Neuronal stem cell (in vitro differentiated cells): ENCODE results near the gene OR4E1.

Source experiments
- DNase-seq: peaks from one replicate; pipeline ENCODE4 v3.0.0-alpha.2; 2013; ENCODE audit warnings: low spot score
- H2AFZ ChIP-seq: one replicate; pipeline ENCODE4 v1.6.1; 2013; ENCODE audit warnings: mild to moderate bottlenecking, low read length, inconsistent platforms
- H2AK5ac ChIP-seq: 2 replicates; pipeline ENCODE4 v1.6.1; 2013; ENCODE audit warnings: low read depth, mild to moderate bottlenecking, inconsistent platforms, low read length, moderate library complexity, mixed read lengths
- H2BK120ac ChIP-seq: 2 replicates; pipeline ENCODE4 v1.6.1; 2013; ENCODE audit warnings: low read depth, mild to moderate bottlenecking, inconsistent platforms, low read length, moderate library complexity, mixed read lengths
- H2BK12ac ChIP-seq: one replicate; pipeline ENCODE4 v1.6.1; 2013; ENCODE audit warnings: low read length, inconsistent platforms
- H2BK15ac ChIP-seq: 2 replicates; pipeline ENCODE4 v1.6.1; 2013; ENCODE audit warnings: mild to moderate bottlenecking, low read length, inconsistent platforms, mixed read lengths
- H2BK5ac ChIP-seq: one replicate; pipeline ENCODE4 v1.6.1; 2013; ENCODE audit warnings: inconsistent platforms, mild to moderate bottlenecking, low read length, moderate library complexity
- H3K14ac ChIP-seq: one replicate; pipeline ENCODE4 v1.6.1; 2013; ENCODE audit warnings: low read length, inconsistent platforms
- H3K18ac ChIP-seq: 2 replicates; pipeline ENCODE4 v1.6.1; 2013; ENCODE audit warnings: low read length, inconsistent platforms
- H3K23ac ChIP-seq: 2 replicates; pipeline ENCODE4 v1.6.1; 2013; ENCODE audit warnings: low read depth, mild to moderate bottlenecking, mixed read lengths, low read length, inconsistent platforms; ENCODE audit not compliant: poor library complexity
- H3K27ac ChIP-seq: replicated peaks from 3 replicates; pipeline ENCODE4 v1.5.1; 2013; ENCODE audit warnings: low read length, inconsistent platforms
- H3K27me3 ChIP-seq, 3 experiments: 2 replicates each; pipeline ENCODE4 v1.6.1; 2013; ENCODE audit warnings: low read length in 3 of 3, mild to moderate bottlenecking in 2 of 3, inconsistent platforms in 1 of 3, low read depth in 1 of 3, mixed read lengths in 1 of 3, moderate library complexity in 1 of 3; ENCODE audit not compliant: control insufficient read depth in 3 of 3, insufficient read depth in 3 of 3
- H3K36me3 ChIP-seq, 2 donors: replicated peaks in 1 of 2; 2 replicates each; pipeline ENCODE4 v1.6.1; 2013; ENCODE audit warnings: low read length in 2 of 2; ENCODE audit not compliant: control insufficient read depth in 2 of 2, insufficient read depth in 2 of 2
- H3K4ac ChIP-seq: 2 replicates; pipeline ENCODE4 v1.6.1; 2013; ENCODE audit warnings: inconsistent platforms, mild to moderate bottlenecking, low read length, moderate library complexity
- H3K4me1 ChIP-seq, 2 donors: 1 replicate in 1 of 2; 2 replicates in 1 of 2; pipeline ENCODE4 v1.6.1; 2013; ENCODE audit warnings: low read length in 2 of 2, low read depth in 1 of 2; ENCODE audit not compliant: control insufficient read depth in 2 of 2, insufficient read depth in 1 of 2
- H3K4me2 ChIP-seq: one replicate; pipeline ENCODE4 v1.6.1; 2013; ENCODE audit warnings: mild to moderate bottlenecking, low read length, inconsistent platforms; ENCODE audit not compliant: insufficient read depth, poor library complexity, severe bottlenecking
- H3K4me3 ChIP-seq, 2 donors: 2 replicates each; pipeline ENCODE4 v1.5.1; 2013; ENCODE audit warnings: low read length in 2 of 2, mild to moderate bottlenecking in 2 of 2, inconsistent platforms in 1 of 2, moderate library complexity in 1 of 2
- H3K79me1 ChIP-seq: one replicate; pipeline ENCODE4 v1.6.1; 2013; ENCODE audit warnings: low read depth, mild to moderate bottlenecking, inconsistent platforms, low read length, moderate library complexity
- H3K9ac ChIP-seq: one replicate; pipeline ENCODE4 v1.6.1; 2013; ENCODE audit warnings: mild to moderate bottlenecking, low read depth, low read length, inconsistent platforms; ENCODE audit not compliant: poor library complexity
- H3K9me3 ChIP-seq, 2 donors: replicated peaks in 1 of 2; 2 replicates each; pipeline versions ENCODE3 to v1.6.1; 2013; ENCODE audit warnings: low read length in 2 of 2, mild to moderate bottlenecking in 2 of 2, inconsistent platforms in 1 of 2, low read depth in 1 of 2, mixed read lengths in 1 of 2, moderate library complexity in 1 of 2; ENCODE audit not compliant: control insufficient read depth in 2 of 2, insufficient read depth in 1 of 2
- H4K8ac ChIP-seq: one replicate; pipeline ENCODE4 v1.6.1; 2013; ENCODE audit warnings: low read depth, mild to moderate bottlenecking, inconsistent platforms, low read length, moderate library complexity
- H4K91ac ChIP-seq: one replicate; pipeline ENCODE4 v1.6.1; 2013; ENCODE audit warnings: low read length, low read depth, mild to moderate bottlenecking, inconsistent platforms; ENCODE audit not compliant: poor library complexity
- WGBS, 2 donors: extraction: QIAGEN DNeasy Blood & Tissue Kit; methylation state at CpG; one replicate each; pipeline ENCODE4 v1.1.7; 2013; ENCODE audit warnings: missing lambda C conversion rate in 2 of 2, mixed read lengths in 1 of 2; ENCODE audit not compliant: insufficient read length in 2 of 2, insufficient replicate concordance in 1 of 2; ENCODE audit errors: extremely low coverage in 2 of 2; 5-methylcytosine and 5-hydroxymethylcytosine counted together

Gene OR4E1

DNA sequence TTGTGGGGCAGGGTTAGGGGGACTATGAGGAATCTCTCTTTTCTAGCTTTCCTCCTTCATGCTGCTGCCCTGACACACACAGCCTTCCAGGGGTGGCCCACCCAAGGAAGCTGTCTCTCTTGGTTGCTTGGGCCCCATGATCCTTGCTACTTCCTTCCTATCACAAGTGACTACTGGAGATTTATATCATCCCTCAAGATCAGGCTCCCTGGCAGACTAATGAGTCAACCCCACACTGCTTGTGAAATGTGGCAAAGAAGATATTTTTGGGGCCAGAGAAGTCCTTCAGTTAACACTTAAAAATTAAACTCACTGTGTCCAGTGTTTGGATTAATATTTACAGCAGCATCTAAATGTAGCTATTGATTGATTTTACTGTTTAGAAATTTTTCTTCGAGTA, 1.5 kb downstream of the OR4E1 start:
- no peak overlapping the region for H3K23ac ChIP-seq
- no peak overlapping the region for H2AFZ ChIP-seq
- H2AK5ac ChIP-seq, result no peak overlapping the region
- H3K27ac ChIP-seq, result no peak overlapping the region
- H3K9ac ChIP-seq, result no peak overlapping the region
- no peak overlapping the region for H2BK12ac ChIP-seq
- no peak overlapping the region for H3K4me3 ChIP-seq
- no peaks in the 10 kb centered on the region for H3K4me1 ChIP-seq
- H4K8ac ChIP-seq, result no peak overlapping the region
- H3K79me1 ChIP-seq, result no peaks in the 10 kb centered on the region
- H2BK120ac ChIP-seq, result no peak overlapping the region
- H2BK5ac ChIP-seq, result no peak overlapping the region
- WGBS, 2 donors, result no CpG with 5 or more reads among the region's 1 CpG
- H3K9me3 ChIP-seq, result peaks cover 0 to 3% of the 10 kb centered on the region in 2 donors
- no peak for DNase-seq
- no peaks in the 10 kb centered on the region for H3K27me3 ChIP-seq
- no peak overlapping the region for H3K4me2 ChIP-seq
- no peak overlapping the region for H4K91ac ChIP-seq
- H2BK15ac ChIP-seq, result no peak overlapping the region
- H3K18ac ChIP-seq, result no peak overlapping the region
- H3K14ac ChIP-seq, result no peak overlapping the region
- no peaks in the 10 kb centered on the region for H3K36me3 ChIP-seq
- no peak overlapping the region for H3K4ac ChIP-seq

- no peak overlapping the region for H3K4me3 ChIP-seq
- H3K18ac ChIP-seq, result no peak overlapping the region
- no peak overlapping the region for H4K91ac ChIP-seq
- no peak overlapping the region for H3K27ac ChIP-seq
- no peak overlapping the region for H2BK15ac ChIP-seq
- no peak overlapping the region for H3K9ac ChIP-seq
- no peak overlapping the region for H2BK5ac ChIP-seq
- no peak overlapping the region for H3K4ac ChIP-seq
- no peak for DNase-seq
- no peak overlapping the region for H2BK120ac ChIP-seq
- no peak overlapping the region for H3K4me2 ChIP-seq
- H3K9me3 ChIP-seq, result peaks cover 0 to 3% of the 10 kb centered on the region in 2 donors
- H3K36me3 ChIP-seq, result no peaks in the 10 kb centered on the region
- H3K14ac ChIP-seq, result no peak overlapping the region
- no peaks in the 10 kb centered on the region for H3K4me1 ChIP-seq
- H3K23ac ChIP-seq, result no peak overlapping the region
- no CpG with 5 or more reads among the region's 2 CpGs for WGBS, 2 donors
- no peak overlapping the region for H2BK12ac ChIP-seq
- no peak overlapping the region for H4K8ac ChIP-seq
- H2AK5ac ChIP-seq, result no peak overlapping the region
- no peaks in the 10 kb centered on the region for H3K27me3 ChIP-seq
- no peaks in the 10 kb centered on the region for H3K79me1 ChIP-seq
- H2AFZ ChIP-seq, result no peak overlapping the region
These were observed 2.2 kb downstream of the OR4E1 start for GRCh38 chr14:21671371-21671770.

- no peak overlapping the region for H3K4ac ChIP-seq
- H3K4me3 ChIP-seq, result no peak overlapping the region
- H3K4me1 ChIP-seq, result no peaks in the 10 kb centered on the region
- H3K27me3 ChIP-seq, result no peaks in the 10 kb centered on the region
- H3K9ac ChIP-seq, result no peak overlapping the region
- peaks cover 0 to 3% of the 10 kb centered on the region in 2 donors for H3K9me3 ChIP-seq
- H3K18ac ChIP-seq, result no peak overlapping the region
- no peak overlapping the region for H2AK5ac ChIP-seq
- H3K14ac ChIP-seq, result no peak overlapping the region
- no peak overlapping the region for H3K23ac ChIP-seq
- H2BK12ac ChIP-seq, result no peak overlapping the region
- no peak overlapping the region for H2AFZ ChIP-seq
- H2BK120ac ChIP-seq, result no peak overlapping the region
- no peak overlapping the region for H2BK5ac ChIP-seq
- H2BK15ac ChIP-seq, result no peak overlapping the region
- H3K79me1 ChIP-seq, result no peaks in the 10 kb centered on the region
- H3K27ac ChIP-seq, result no peak overlapping the region
- no peak for DNase-seq
- H3K36me3 ChIP-seq, result no peaks in the 10 kb centered on the region
- no peak overlapping the region for H4K8ac ChIP-seq
- no peak overlapping the region for H3K4me2 ChIP-seq
- no peak overlapping the region for H4K91ac ChIP-seq
These were observed 4.3 kb downstream of the OR4E1 start for GRCh38 chr14:21669284-21669683.

- H3K27ac ChIP-seq, result no peak overlapping the region
- no peaks in the 10 kb centered on the region for H3K27me3 ChIP-seq
- H4K91ac ChIP-seq, result no peak overlapping the region
- no peak overlapping the region for H2BK15ac ChIP-seq
- no peak overlapping the region for H3K4me2 ChIP-seq
- no peak overlapping the region for H2BK12ac ChIP-seq
- H2BK5ac ChIP-seq, result no peak overlapping the region
- no peak overlapping the region for H3K14ac ChIP-seq
- H3K9me3 ChIP-seq, result peaks cover 0 to 3% of the 10 kb centered on the region in 2 donors
- WGBS, 2 donors, result no CpG with 5 or more reads among the region's 3 CpGs
- no peak overlapping the region for H2BK120ac ChIP-seq
- H3K4me3 ChIP-seq, result no peak overlapping the region
- no peak overlapping the region for H4K8ac ChIP-seq
- no peak for DNase-seq
- H3K36me3 ChIP-seq, result no peaks in the 10 kb centered on the region
- H3K18ac ChIP-seq, result no peak overlapping the region
- no peak overlapping the region for H2AK5ac ChIP-seq
- no peaks in the 10 kb centered on the region for H3K4me1 ChIP-seq
- no peaks in the 10 kb centered on the region for H3K79me1 ChIP-seq
- H3K23ac ChIP-seq, result no peak overlapping the region
- H3K9ac ChIP-seq, result no peak overlapping the region
- H2AFZ ChIP-seq, result no peak overlapping the region
- no peak overlapping the region for H3K4ac ChIP-seq
These were observed 5.2 kb downstream of the OR4E1 start for GRCh38 chr14:21668377-21668776.
